B cell (primary cell): Measurements from ENCODE around the gene PTPRT. TPM values are rescaled to one million over a fixed set of nuclear protein-coding genes. Genes with fewer than 3 reads are reported as not detected.

Experiments used
- ATAC-seq: fragments of 200-7000 bp; cut with Tn5 transposase; one replicate; pipeline ENCODE4 v1.10.0; 2021; ENCODE audit warnings: low read depth, mild to moderate bottlenecking, moderate number of reproducible peaks, moderate library complexity
- CTCF ChIA-PET: fragments of 350-600 bp; sonication (Branson Sonifier 250); formaldehyde crosslinking; loops from one replicate; lab custom pipeline; 2021; ENCODE audit warnings: antibody characterized with exemption, inconsistent platforms; lab: Charles Lee
- POLR2A ChIA-PET: fragments of 350-600 bp; sonication (Branson Sonifier 250); formaldehyde crosslinking; loops from one replicate; lab custom pipeline; 2021; ENCODE audit warnings: antibody characterized with exemption; lab: Charles Lee
- DNase-seq: peaks from one replicate; pipeline ENCODE4 v3.0.0; 2013
- H2AFZ ChIP-seq: 2 replicates; pipeline ENCODE4 v1.6.1; 2012; ENCODE audit warnings: mild to moderate bottlenecking, low read depth, low read length; ENCODE audit not compliant: insufficient read depth, poor library complexity, severe bottlenecking
- H3K27ac ChIP-seq, 2 donors: 1 replicate in 1 of 2; 2 replicates in 1 of 2; pipeline ENCODE4 v1.5.1; 2012 to 2013; ENCODE audit warnings: low read length in 2 of 2, mild to moderate bottlenecking in 2 of 2, moderate library complexity in 1 of 2
- H3K27me3 ChIP-seq, 4 experiments: fragments of 200-600 bp in 1 of 4; sonication (generic) in 1 of 4; replicated peaks in 1 of 4; 1 replicate in 2 of 4; 2 replicates in 2 of 4; pipeline versions ENCODE4 v1.6.1 to v1.7.0; 2013 to 2016; ENCODE audit warnings: low read length in 3 of 4, mild to moderate bottlenecking in 2 of 4, mixed read lengths in 1 of 4, moderate library complexity in 1 of 4; ENCODE audit not compliant: insufficient read depth in 4 of 4, control insufficient read depth in 3 of 4; ENCODE audit errors: control extremely low read depth in 1 of 4
- H3K36me3 ChIP-seq, 2 experiments: replicated peaks in 1 of 2; 1 replicate in 1 of 2; 2 replicates in 1 of 2; pipeline versions ENCODE4 v1.6.1 to v1.7.1; 2013; ENCODE audit warnings: low read length in 1 of 2; ENCODE audit not compliant: insufficient read depth in 2 of 2, control insufficient read depth in 1 of 2; ENCODE audit errors: control extremely low read depth in 1 of 2, extremely low read depth in 1 of 2
- H3K4me1 ChIP-seq, 2 donors: fragments of 200-600 bp in 1 of 2; sonication (generic) in 1 of 2; 1 replicate in 1 of 2; 2 replicates in 1 of 2; pipeline versions ENCODE4 v1.5.1 to v1.6.1; 2013 to 2017; ENCODE audit warnings: low read length in 2 of 2; ENCODE audit not compliant: control insufficient read depth in 2 of 2, insufficient read depth in 2 of 2
- H3K4me2 ChIP-seq: replicated peaks from 2 replicates; pipeline ENCODE3; 2012; ENCODE audit warnings: mild to moderate bottlenecking, low read depth, low read length; ENCODE audit not compliant: poor library complexity, severe bottlenecking
- H3K4me3 ChIP-seq, 5 experiments: fragments of 200-600 bp in 1 of 5; sonication (generic) in 1 of 5; 1 replicate in 3 of 5; 2 replicates in 2 of 5; pipeline versions ENCODE4 v1.5.1 to v1.7.0; 2011 to 2016; ENCODE audit warnings: low read length in 4 of 5, mild to moderate bottlenecking in 4 of 5, low read depth in 2 of 5, control low read depth in 1 of 5, moderate library complexity in 1 of 5; ENCODE audit not compliant: insufficient read depth in 1 of 5; ENCODE audit errors: control extremely low read depth in 1 of 5, extremely low read depth in 1 of 5
- H3K79me2 ChIP-seq: fragments of 200-600 bp; sonication (generic); one replicate; pipeline ENCODE4 v1.6.0; 2016; ENCODE audit warnings: low read length; ENCODE audit not compliant: control insufficient read depth, insufficient read depth
- H3K9ac ChIP-seq: fragments of 200-600 bp; sonication (generic); 2 replicates; pipeline ENCODE4 v1.6.1; 2017; ENCODE audit warnings: mild to moderate bottlenecking, low read length, moderate library complexity
- H3K9me3 ChIP-seq, 3 donors: one replicate each; pipeline versions ENCODE4 v1.6.1 to v1.7.1; 2013; ENCODE audit warnings: low read length in 2 of 3; ENCODE audit not compliant: control insufficient read depth in 2 of 3, insufficient read depth in 1 of 3; ENCODE audit errors: control extremely low read depth in 1 of 3
- H4K20me1 ChIP-seq: 2 replicates; pipeline ENCODE4 v1.6.0; 2012; ENCODE audit warnings: mild to moderate bottlenecking, low read length; ENCODE audit not compliant: insufficient read depth, control insufficient read depth, poor library complexity, severe bottlenecking
- H3K27ac Mint-ChIP-seq: one replicate; pipeline ENCODE4 v1.8.0; 2021; ENCODE audit warnings: mixed read lengths
- H3K27me3 Mint-ChIP-seq: one replicate; pipeline ENCODE4 v1.8.0; 2021; ENCODE audit warnings: mixed read lengths
- H3K4me1 Mint-ChIP-seq: one replicate; pipeline ENCODE4 v1.8.0; 2021; ENCODE audit warnings: mixed read lengths
- H3K4me3 Mint-ChIP-seq: one replicate; pipeline ENCODE4 v1.8.0; 2021; ENCODE audit warnings: mixed read lengths
- H3K9me3 Mint-ChIP-seq: one replicate; pipeline ENCODE4 v1.8.0; 2022; ENCODE audit warnings: mixed read lengths; ENCODE audit not compliant: insufficient read depth
- CTCF ChIP-seq: fragments of 200-600 bp; IDR thresholded peaks from one replicate; pipeline ENCODE4 v1.8.0; 2022; ENCODE audit warnings: antibody characterized with exemption, mild to moderate bottlenecking
- EZH2 ChIP-seq: IDR thresholded peaks from 2 replicates; pipeline ENCODE4 v1.6.1; 2012; ENCODE audit warnings: borderline replicate concordance, low read depth, mild to moderate bottlenecking, moderate library complexity, low read length; ENCODE audit not compliant: insufficient read depth, poor library complexity, severe bottlenecking
- WGBS: methylation state at CpG from one replicate; pipeline ENCODE4 v1.1.5; 2013; ENCODE audit warnings: missing lambda C conversion rate; ENCODE audit not compliant: insufficient coverage; 5-methylcytosine and 5-hydroxymethylcytosine counted together
- intact Hi-C: fragments of 100-400 bp; cut with micrococcal nuclease; formaldehyde crosslinking; loops from one replicate; pipeline ENCODE4 v1.10.0; 2022
- polyA plus RNA-seq: library from polyadenylated mRNA; depleted of rRNA; stranded (reverse); fragments of >200 nt; gene quantifications from 2 replicates; pipeline ENCODE4 v1.2.3, GENCODE V29; 2012
- total RNA-seq, 2 donors: library from RNA; stranded (reverse); fragments of 120-200 nt in 1 of 2; gene quantifications; 1 replicate in 1 of 2; 2 replicates in 1 of 2; pipeline versions ENCODE4 v1.2.3 to v1.2.4, GENCODE V29; 2013 to 2022

Gene PTPRT
- total and polyA plus RNA-seq, 2 donors (not counting 1 experiment from before 2014, with no cell fraction given): not detected

- no peaks in the 10 kb centered on the region for H3K4me1 Mint-ChIP-seq
- no CpG with 5 or more reads among the region's 2 CpGs for WGBS
Observed at GRCh38 chr20:42686057-42686456, 503.6 kb downstream of the PTPRT start.

GRCh38 chr20:42678895-42679294 is 510.8 kb downstream of the PTPRT start:
- Mint-ChIP-seq H3K4me3 (no peak overlapping the region), H3K9me3 (no peaks in the 10 kb centered on the region), H3K4me1 (no peaks in the 10 kb centered on the region), H3K27ac (no peak overlapping the region), H3K27me3 (no peaks in the 10 kb centered on the region)
- Histone ChIP-seq H3K9me3 (peaks cover 0 to 11% (median 0%) of the 10 kb centered on the region in 3 donors), H3K4me2 (no peak overlapping the region), H3K27me3 (no peaks in the 10 kb centered on the region), H3K79me2 (no peaks in the 10 kb centered on the region), H2AFZ (no peak overlapping the region), H3K4me3 (no peak overlapping the region), H3K27ac (no peak overlapping the region), H4K20me1 (no peaks in the 10 kb centered on the region), H3K4me1 (no peaks in the 10 kb centered on the region), H3K9ac (no peak overlapping the region), H3K36me3 (no peaks in the 10 kb centered on the region)
- DNase-seq (no peak), ATAC-seq (no peak)
- 43% methylated on average over 2 of the region's 3 CpGs for WGBS
- TF ChIP-seq EZH2 (no peak), CTCF (no peak)
- intact Hi-C loops: no loop called here
- CTCF ChIA-PET: no interaction called here
- POLR2A ChIA-PET: no interaction called here

More at GRCh38 chr20:42686057-42686456, 503.6 kb downstream of the PTPRT start:
- Histone ChIP-seq H3K4me2 (no peak overlapping the region), H3K36me3 (no peaks in the 10 kb centered on the region), H3K9me3 (peaks cover 0 to 11% (median 0%) of the 10 kb centered on the region in 3 donors), H3K27me3 (no peaks in the 10 kb centered on the region), H3K4me1 (no peaks in the 10 kb centered on the region), H3K79me2 (no peaks in the 10 kb centered on the region), H3K4me3 (no peak overlapping the region), H2AFZ (no peak overlapping the region), H3K9ac (no peak overlapping the region), H3K27ac (no peak overlapping the region), H4K20me1 (no peaks in the 10 kb centered on the region)
- TF ChIP-seq EZH2 (no peak), CTCF (no peak)
- H3K4me3 Mint-ChIP-seq: no peak overlapping the region
- intact Hi-C loops: no loop called here
- no peak overlapping the region for H3K27ac Mint-ChIP-seq
- ChIA-PET CTCF (no interaction called here), POLR2A (no interaction called here)
- ATAC-seq: no peak
- H3K9me3 Mint-ChIP-seq: no peaks in the 10 kb centered on the region
- no peak for DNase-seq
- H3K27me3 Mint-ChIP-seq: no peaks in the 10 kb centered on the region
